Inferior parietal cortex (tissue), 1 donor: ENCODE measurements around the gene ARGLU1.
A peak's percentile ranks its signal among the peaks of the same experiment; 100 is the strongest.

Experiments
- DNase-seq: peaks from one replicate; pipeline ENCODE4 v3.0.0-alpha.2; 2016; ENCODE audit errors: extremely low spot score

Gene ARGLU1

GRCh38 chr13:106586648-106587166, 18.8 kb upstream of the ARGLU1 start:
- DNase-seq: no peak

DNA sequence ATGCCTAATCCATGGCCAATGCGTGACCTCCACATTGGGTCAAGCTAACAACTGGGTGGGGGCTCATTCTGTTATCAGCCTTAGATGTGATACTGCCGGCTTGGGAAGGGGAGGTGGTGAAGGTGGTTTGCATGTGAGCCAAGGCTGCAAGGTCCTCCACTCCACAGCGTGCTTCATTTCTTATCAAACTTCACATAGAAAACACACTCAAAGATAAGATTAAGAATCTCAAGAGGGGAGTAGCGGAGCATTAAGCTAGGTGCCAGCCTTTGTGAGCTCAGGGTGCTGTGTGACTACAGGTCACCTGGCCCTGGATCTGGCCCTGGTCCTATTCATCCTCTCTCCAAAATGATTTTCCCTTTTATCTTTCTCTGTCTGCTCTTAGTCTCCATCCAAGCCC, 13.3 kb upstream of the ARGLU1 start:
- DNase-seq: no peak

GRCh38 chr13:106575896-106576295, 8.0 kb upstream of the ARGLU1 start:
- no peak for DNase-seq

DNA sequence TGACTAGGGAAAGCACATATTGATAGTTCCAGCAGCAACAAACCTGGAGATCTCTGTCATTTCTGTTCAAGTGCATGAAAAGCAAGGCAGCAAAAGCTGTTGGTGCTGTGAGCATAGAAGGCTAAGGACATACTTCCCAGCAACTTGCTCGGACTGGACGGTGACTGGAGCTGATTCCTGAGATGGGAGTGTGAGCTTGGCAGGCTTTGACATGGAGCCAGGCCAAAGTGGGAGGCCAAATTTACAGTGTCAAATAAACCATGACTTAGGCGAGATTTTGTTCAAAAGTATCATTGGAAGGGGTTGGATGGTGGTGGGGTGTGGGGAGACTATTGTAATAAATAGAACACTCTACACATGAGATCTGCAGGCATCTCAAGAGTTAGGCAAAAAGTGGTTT, 5.9 kb upstream of the ARGLU1 start:
- no peak for DNase-seq

- peak; percentile 57 for DNase-seq
Observed at GRCh38 chr13:106573284-106573846, 5.4 kb upstream of the ARGLU1 start.

DNA sequence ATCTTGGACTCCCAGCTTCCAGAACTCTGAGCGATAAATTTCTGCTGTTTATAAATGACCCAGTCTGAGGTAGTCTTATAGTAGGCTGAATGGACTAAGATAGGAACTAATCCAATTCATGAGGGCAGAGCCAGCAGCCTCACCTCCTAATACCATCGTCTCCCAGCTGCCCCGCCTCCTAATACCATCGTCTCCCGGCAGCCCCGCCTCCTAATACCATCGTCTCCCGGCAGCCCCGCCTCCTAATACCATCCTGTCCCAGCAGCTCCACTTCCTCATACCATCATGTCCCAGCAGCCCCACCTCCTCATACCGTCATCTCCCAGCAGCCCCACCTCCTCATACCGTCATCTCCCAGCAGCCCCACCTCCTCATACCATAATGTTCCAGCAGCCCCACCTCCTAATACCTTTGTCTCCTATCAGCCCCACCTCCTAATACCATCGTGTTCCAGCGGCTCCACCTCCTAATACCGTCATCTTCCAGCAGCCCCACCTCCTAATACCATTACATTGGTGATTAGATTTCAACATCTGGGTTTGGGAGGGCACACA, 2.4 kb upstream of the ARGLU1 start:
- DNase-seq: no peak

GRCh38 chr13:106569233-106570095, 1.5 kb upstream of the ARGLU1 start:
- DNase-seq: no peak

- DNase-seq: no peak
Observed at GRCh38 chr13:106568299-106569003, 514 bp upstream of the ARGLU1 start.

- DNase-seq: no peak
Observed at GRCh38 chr13:106566641-106567473, 1.1 kb downstream of the ARGLU1 start.

DNA sequence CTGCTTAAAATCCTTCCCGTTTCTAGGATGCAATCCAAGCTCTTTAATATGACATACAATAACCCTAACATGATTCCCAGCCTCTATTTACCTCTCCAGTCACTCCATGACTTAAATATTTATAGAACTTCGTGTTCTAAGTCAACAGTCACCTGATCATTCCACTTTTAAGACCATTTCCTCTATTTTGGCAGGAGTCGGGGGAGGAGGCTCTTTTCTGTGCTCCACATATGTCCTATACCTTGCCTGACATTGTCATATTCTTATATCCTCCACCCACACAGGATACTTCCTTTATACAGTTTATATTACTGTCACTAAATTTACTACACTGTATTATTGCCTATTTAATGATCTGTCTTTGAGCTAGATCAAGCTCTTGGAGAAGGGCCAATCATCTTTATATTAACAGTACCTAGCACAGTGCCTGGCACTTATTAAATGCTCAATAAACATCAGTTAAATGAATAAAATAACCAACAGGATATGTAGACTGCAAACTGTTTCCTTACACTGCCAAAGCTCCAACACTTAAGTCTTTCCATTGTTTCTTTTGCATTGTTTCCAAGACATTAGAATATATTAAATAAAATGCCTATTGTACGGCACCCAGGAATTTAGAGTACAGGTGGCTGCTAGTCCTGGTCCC, 2.7 kb downstream of the ARGLU1 start:
- DNase-seq: no peak

- DNase-seq: no peak
Observed at GRCh38 chr13:106562301-106562700, 5.6 kb downstream of the ARGLU1 start.

- no peak for DNase-seq
Observed at GRCh38 chr13:106561551-106562170, 6.3 kb downstream of the ARGLU1 start.

GRCh38 chr13:106560821-106561220, 7.1 kb downstream of the ARGLU1 start:
- no peak for DNase-seq

DNA sequence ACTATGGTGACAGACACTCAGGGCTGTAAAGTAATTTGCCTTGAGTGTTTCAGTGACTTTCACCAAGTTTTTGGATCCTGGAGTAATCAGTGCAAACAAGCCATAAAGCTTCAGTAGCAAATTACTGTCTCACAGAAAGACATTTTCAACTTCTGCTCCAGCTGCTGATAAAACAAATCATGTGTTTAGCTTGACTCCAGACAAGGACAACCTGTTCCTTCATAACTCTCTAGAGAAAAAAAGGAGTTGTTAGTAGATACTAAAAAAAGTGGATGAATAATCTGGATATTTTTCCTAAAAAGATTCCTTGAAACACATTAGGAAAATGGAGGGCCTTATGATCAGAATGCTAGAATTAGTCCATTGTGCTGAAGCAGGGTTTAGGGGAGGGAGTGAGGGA, 9.4 kb downstream of the ARGLU1 start:
- no peak for DNase-seq

DNA sequence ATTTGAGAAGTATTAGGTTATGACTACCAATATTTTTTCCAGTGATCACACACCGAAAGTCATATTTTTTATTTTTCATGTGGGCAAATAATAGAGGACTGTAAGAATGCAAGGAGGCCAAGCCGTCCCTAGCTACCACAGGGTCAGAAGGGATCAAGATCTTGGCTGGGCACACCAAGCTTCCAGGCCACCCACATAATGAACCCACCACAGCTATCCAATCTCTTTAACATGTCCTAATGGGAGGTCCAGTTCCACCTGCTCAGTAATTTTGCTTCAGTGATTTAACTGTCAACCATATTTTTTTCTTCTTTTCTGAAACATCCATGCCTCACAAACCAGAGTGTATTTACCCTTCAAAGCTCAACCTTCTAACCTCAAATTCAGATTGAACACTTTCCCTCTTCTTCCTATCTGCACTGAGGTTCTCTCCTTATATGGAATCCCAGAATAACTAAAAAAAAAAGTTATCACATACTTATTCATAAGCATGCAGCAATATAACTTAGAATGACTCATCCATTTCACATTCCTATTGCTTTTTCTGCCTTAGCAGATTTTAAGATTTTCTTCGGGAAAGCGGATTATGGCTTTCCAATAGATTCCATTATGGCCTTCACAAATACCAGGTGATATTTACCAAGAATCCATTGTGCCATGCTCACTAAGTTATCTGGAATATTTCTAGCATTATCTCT, 12.2 kb downstream of the ARGLU1 start:
- no peak for DNase-seq

GRCh38 chr13:106551751-106552150, 16.2 kb downstream of the ARGLU1 start:
- DNase-seq: no peak

- no peak for DNase-seq
Observed at GRCh38 chr13:106551350-106551749, 16.6 kb downstream of the ARGLU1 start.

- no peak for DNase-seq
Observed at GRCh38 chr13:106550570-106551135, 17.3 kb downstream of the ARGLU1 start.

- no peak for DNase-seq
Observed at GRCh38 chr13:106548064-106548696, 19.8 kb downstream of the ARGLU1 start.
